ENCODE data around the gene CEP104.

DNA sequence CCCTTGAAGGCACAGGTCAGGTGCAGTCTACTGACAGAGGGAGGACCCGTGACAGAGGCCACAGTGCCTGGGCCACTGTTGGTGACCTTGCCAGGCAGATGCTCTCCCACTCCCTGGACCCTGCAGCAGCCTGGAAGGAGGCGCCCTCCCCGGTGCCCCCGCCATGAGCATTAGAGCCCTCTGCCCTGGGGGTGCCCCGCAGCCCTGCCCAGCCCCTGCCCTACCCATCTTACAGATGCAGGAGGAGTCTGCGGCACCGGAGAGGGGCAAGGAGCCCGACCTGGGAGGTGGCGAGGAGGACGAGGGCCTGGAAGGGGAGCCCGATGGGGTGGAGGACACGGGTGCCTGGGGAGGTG, 94.2 kb downstream of the CEP104 start:
- no peak for TF ChIP-seq SMC3 (conservative IDR thresholded peaks at IDR 0.05; ENCODE audit: poor library complexity)
- TF ChIP-seq, protein P1, sequence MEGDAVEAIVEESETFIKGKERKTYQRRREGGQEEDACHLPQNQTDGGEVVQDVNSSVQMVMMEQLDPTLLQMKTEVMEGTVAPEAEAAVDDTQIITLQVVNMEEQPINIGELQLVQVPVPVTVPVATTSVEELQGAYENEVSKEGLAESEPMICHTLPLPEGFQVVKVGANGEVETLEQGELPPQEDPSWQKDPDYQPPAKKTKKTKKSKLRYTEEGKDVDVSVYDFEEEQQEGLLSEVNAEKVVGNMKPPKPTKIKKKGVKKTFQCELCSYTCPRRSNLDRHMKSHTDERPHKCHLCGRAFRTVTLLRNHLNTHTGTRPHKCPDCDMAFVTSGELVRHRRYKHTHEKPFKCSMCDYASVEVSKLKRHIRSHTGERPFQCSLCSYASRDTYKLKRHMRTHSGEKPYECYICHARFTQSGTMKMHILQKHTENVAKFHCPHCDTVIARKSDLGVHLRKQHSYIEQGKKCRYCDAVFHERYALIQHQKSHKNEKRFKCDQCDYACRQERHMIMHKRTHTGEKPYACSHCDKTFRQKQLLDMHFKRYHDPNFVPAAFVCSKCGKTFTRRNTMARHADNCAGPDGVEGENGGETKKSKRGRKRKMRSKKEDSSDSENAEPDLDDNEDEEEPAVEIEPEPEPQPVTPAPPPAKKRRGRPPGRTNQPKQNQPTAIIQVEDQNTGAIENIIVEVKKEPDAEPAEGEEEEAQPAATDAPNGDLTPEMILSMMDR (IDR thresholded peaks at IDR 0.05; ENCODE audit: poor library complexity, severe bottlenecking), result no peak

All from neural cell (in vitro differentiated cells).